ENCODE data around the gene GABPB1. TPM values are rescaled to one million over a fixed set of nuclear protein-coding genes. Genes with fewer than 3 reads are reported as not detected.

GABPB1 gene
- total and polyA plus RNA-seq, 2 of the 13 experiments (the other 11 are each of a cell fraction or from before 2014, with no cell fraction given): 17.5 to 39.5 TPM

GRCh38 chr15:50340416-50340815 lies 14.6 kb downstream of the GABPB1 start:
- in situ Hi-C loops (cut with HindIII; ENCODE audit: extremely low pct_ligation_motif_present, low pct_unique_long_range_greater_than_20kb): no loop called here
- peaks cover 28% of the 10 kb centered on the region for H3K4me1 ChIP-seq (ENCODE audit: insufficient read depth, low read length)
- no peak overlapping the region for H3K4me2 ChIP-seq (ENCODE audit: low read depth, low read length)
- H2AFZ ChIP-seq (ENCODE audit: low read length): no peak overlapping the region
- no peak overlapping the region for H3K4me3 ChIP-seq (replicated peaks in 1 of 3; ENCODE audit: insufficient read depth in 1 of 3, low read depth in 2 of 3, low read length in 3 of 3)
- no peak overlapping the region for H3K27ac ChIP-seq (ENCODE audit: extremely low read length, insufficient read depth, low read length)
- FAIRE-seq: no peak
- DNase-seq (ENCODE audit: low spot score): no peak
- TF ChIP-seq NFE2L1 (CRISPR knock-in tag; IDR thresholded peaks at IDR 0.05; ENCODE audit: borderline replicate concordance) (no peak), ZNF562 (CRISPR knock-in tag; IDR thresholded peaks at IDR 0.05; ENCODE audit: borderline replicate concordance) (no peak), DR1 (CRISPR knock-in tag; IDR thresholded peaks at IDR 0.05) (no peak), CEBPB (IDR thresholded peaks at IDR 0.05; ENCODE audit: borderline replicate concordance, low read depth, low read length) (no peak), CC2D1A (CRISPR knock-in tag; IDR thresholded peaks at IDR 0.05) (no peak), TARDBP (CRISPR knock-in tag; IDR thresholded peaks at IDR 0.05) (no peak), ZFYVE20 (CRISPR knock-in tag; IDR thresholded peaks at IDR 0.05; ENCODE audit: borderline replicate concordance, low read depth) (no peak), ZNF580 (CRISPR knock-in tag; IDR thresholded peaks at IDR 0.05; ENCODE audit: borderline replicate concordance, low read depth) (no peak), NCOA1 (CRISPR knock-in tag; IDR thresholded peaks at IDR 0.05) (no peak), FLYWCH1 (CRISPR knock-in tag; IDR thresholded peaks at IDR 0.05) (no peak), ZNF709 (CRISPR knock-in tag; IDR thresholded peaks at IDR 0.05) (no peak), HNF4A (CRISPR knock-in tag; IDR thresholded peaks at IDR 0.05) (no peak), ZNF10 (CRISPR knock-in tag; IDR thresholded peaks at IDR 0.05; ENCODE audit: borderline replicate concordance, low read depth) (no peak), ZNF839 (CRISPR knock-in tag; IDR thresholded peaks at IDR 0.05; ENCODE audit: borderline replicate concordance) (no peak), ZNF225 (CRISPR knock-in tag; IDR thresholded peaks at IDR 0.05) (no peak), MTF1 (CRISPR knock-in tag; IDR thresholded peaks at IDR 0.05) (no peak), ZBTB25 (CRISPR knock-in tag; IDR thresholded peaks at IDR 0.05) (no peak), MYC (CRISPR knock-in tag; IDR thresholded peaks at IDR 0.05; ENCODE audit: borderline replicate concordance) (no peak)
- WGBS (ENCODE audit: low lambda C conversion rate): 93% methylated on average over 1 of the region's 1 CpG
- no TSS peak for BruUV-seq (replicated peaks)
- no peaks in the 10 kb centered on the region for H3K27me3 ChIP-seq (ENCODE audit: control insufficient read depth in 1 of 2, insufficient read depth in 2 of 2, low read length in 2 of 2)
- intact Hi-C loops (cut with micrococcal nuclease; ENCODE audit: unreplicated experiment): no loop called here
- H3K9ac ChIP-seq (ENCODE audit: insufficient read depth, low read depth, low read length): no peak overlapping the region
- no peaks in the 10 kb centered on the region for H4K20me1 ChIP-seq (ENCODE audit: insufficient read depth, low read length)
- peaks cover 34% of the 10 kb centered on the region for H3K79me2 ChIP-seq (ENCODE audit: insufficient read depth, low read length)
- no peaks in the 10 kb centered on the region for H3K9me3 ChIP-seq (ENCODE audit: low read length)
- ATAC-seq: no peak
- ChIA-PET CTCF (ENCODE audit: low intra/inter-chr PET ratio, low total read pairs) (no interaction called here), POLR2A (interaction anchor here (3.0 kb wide), 1 partner anchor 14 kb away, joined by 17 read pairs; the partner anchor contains the start of gene GABPB1)
- H3K36me3 ChIP-seq (replicated peaks in 1 of 2; ENCODE audit: control insufficient read depth in 1 of 2, insufficient read depth in 2 of 2, low read length in 2 of 2): no peaks in the 10 kb centered on the region; a peak in 2 of 5 replicates

Measured in HepG2 (cell line).